Type B pancreatic cell (in vitro differentiated cells): ENCODE results near the gene LTF. TPM values are rescaled to one million over a fixed set of nuclear protein-coding genes. Genes with fewer than 3 reads are reported as not detected.

Source experiments
- DNase-seq: peaks from one replicate; pipeline ENCODE4 v3.0.0; 2021; ENCODE audit warnings: mixed read lengths; ENCODE audit not compliant: unreplicated experiment; ENCODE audit errors: extremely low spot score
- H3K27ac Mint-ChIP-seq: 2 replicates; pipeline ENCODE4 v1.8.0; 2021; ENCODE audit warnings: mild to moderate bottlenecking, mixed read lengths
- H3K27me3 Mint-ChIP-seq: 2 replicates; pipeline ENCODE4 v1.8.0; 2021; ENCODE audit warnings: mixed read lengths
- H3K36me3 Mint-ChIP-seq: 2 replicates; pipeline ENCODE4 v1.8.0; 2021; ENCODE audit warnings: mixed read lengths
- H3K4me1 Mint-ChIP-seq: one replicate; pipeline ENCODE4 v1.8.0; 2021; ENCODE audit warnings: mixed read lengths; ENCODE audit not compliant: unreplicated experiment
- H3K4me3 Mint-ChIP-seq: 2 replicates; pipeline ENCODE4 v1.8.0; 2021; ENCODE audit warnings: mild to moderate bottlenecking, mixed read lengths
- H3K9me3 Mint-ChIP-seq: 2 replicates; pipeline ENCODE4 v1.8.0; 2021; ENCODE audit warnings: mixed read lengths
- CTCF ChIP-seq: fragments of 200-600 bp; sonication (generic); conservative IDR thresholded peaks from 2 replicates; pipeline ENCODE4 v1.5.0; 2021; ENCODE audit warnings: antibody characterized with exemption, mild to moderate bottlenecking
- total RNA-seq: library from RNA; stranded (reverse); gene quantifications from 2 replicates; pipeline ENCODE4 v1.2.1, GENCODE V29; 2021; ENCODE audit warnings: low replicate concordance

The LTF gene
- total RNA-seq, 1 donor from 2014 or later, result not detected

- DNase-seq, result no peak
- Mint-ChIP-seq H3K36me3 (no peaks in the 10 kb centered on the region), H3K27ac (no peak overlapping the region), H3K4me3 (no peak overlapping the region), H3K27me3 (peaks cover 24% of the 10 kb centered on the region), H3K9me3 (no peaks in the 10 kb centered on the region), H3K4me1 (no peaks in the 10 kb centered on the region)
- no peak for TF ChIP-seq CTCF
Measured at GRCh38 chr3:46482632-46483350, 18.1 kb upstream of the LTF start.

- Mint-ChIP-seq H3K4me3 (no peak overlapping the region), H3K27ac (no peak overlapping the region), H3K36me3 (no peaks in the 10 kb centered on the region), H3K27me3 (peaks cover 24% of the 10 kb centered on the region), H3K9me3 (no peaks in the 10 kb centered on the region), H3K4me1 (no peaks in the 10 kb centered on the region)
- DNase-seq, result no peak
- TF ChIP-seq CTCF, result no peak
Measured at GRCh38 chr3:46481636-46482035, 16.9 kb upstream of the LTF start.

- Mint-ChIP-seq H3K27me3 (peaks cover 24% of the 10 kb centered on the region), H3K4me3 (no peak overlapping the region), H3K4me1 (no peaks in the 10 kb centered on the region), H3K9me3 (no peaks in the 10 kb centered on the region), H3K36me3 (no peaks in the 10 kb centered on the region), H3K27ac (no peak overlapping the region)
- no peak for DNase-seq
- no peak for TF ChIP-seq CTCF
Measured at GRCh38 chr3:46480491-46481195, 15.9 kb upstream of the LTF start.

GRCh38 chr3:46479696-46480095 lies 15.0 kb upstream of the LTF start:
- Mint-ChIP-seq H3K27me3 (peaks cover 33% of the 10 kb centered on the region), H3K9me3 (peaks cover 6% of the 10 kb centered on the region), H3K4me1 (no peaks in the 10 kb centered on the region), H3K27ac (no peak overlapping the region), H3K36me3 (peaks cover 5% of the 10 kb centered on the region), H3K4me3 (no peak overlapping the region)
- TF ChIP-seq CTCF, result no peak
- no peak for DNase-seq

- no peaks in the 10 kb centered on the region for H3K4me1 Mint-ChIP-seq
- DNase-seq, result no peak
- H3K27ac Mint-ChIP-seq, result no peak overlapping the region
- no peak for TF ChIP-seq CTCF
- H3K36me3 Mint-ChIP-seq, result peaks cover 5% of the 10 kb centered on the region
- peaks cover 7% of the 10 kb centered on the region for H3K9me3 Mint-ChIP-seq
- H3K4me3 Mint-ChIP-seq, result no peak overlapping the region
- peaks cover 34% of the 10 kb centered on the region for H3K27me3 Mint-ChIP-seq
Measured at GRCh38 chr3:46479021-46479420, 14.3 kb upstream of the LTF start.
